Keratinocyte (primary cell): ENCODE data around the gene ZNF79. TPM values are rescaled to one million over a fixed set of nuclear protein-coding genes. Genes with fewer than 3 reads are reported as not detected.

Experiments used
- DNase-seq: peaks from one replicate; pipeline ENCODE4 v3.0.0-alpha.2; 2011; ENCODE audit warnings: low read depth, missing footprints, low spot score
- FAIRE-seq: peaks from 2 replicates; lab custom pipeline; 2011; peaks lifted over from hg19 to GRCh38; lab: Jason Lieb, UNC
- H2AFZ ChIP-seq: 2 replicates; pipeline ENCODE4 v1.6.0; 2012; ENCODE audit warnings: low read length, control low read depth, inconsistent platforms; ENCODE audit not compliant: control insufficient read depth
- H3K27ac ChIP-seq: 2 replicates; pipeline ENCODE4 v1.5.1; 2011; ENCODE audit warnings: low read length; ENCODE audit not compliant: control insufficient read depth, insufficient read depth
- H3K27me3 ChIP-seq: 3 replicates; pipeline ENCODE4 v1.6.0; 2011; ENCODE audit warnings: low read length; ENCODE audit not compliant: control insufficient read depth, insufficient read depth; ENCODE audit errors: extremely low read depth
- H3K36me3 ChIP-seq, 2 experiments: 2 replicates in 1 of 2; 3 replicates in 1 of 2; pipeline ENCODE4 v1.5.1; 2011; ENCODE audit warnings: low read length in 2 of 2, mild to moderate bottlenecking in 1 of 2; ENCODE audit not compliant: control insufficient read depth in 2 of 2, insufficient read depth in 2 of 2; ENCODE audit errors: extremely low read depth in 1 of 2
- H3K4me1 ChIP-seq: 3 replicates; pipeline ENCODE4 v1.5.1; 2011; ENCODE audit warnings: low read length; ENCODE audit not compliant: control insufficient read depth, insufficient read depth; ENCODE audit errors: extremely low read depth
- H3K4me2 ChIP-seq: 3 replicates; pipeline ENCODE4 v1.6.0; 2011; ENCODE audit warnings: low read depth, low read length; ENCODE audit not compliant: control insufficient read depth, insufficient read depth; ENCODE audit errors: extremely low read depth
- H3K4me3 ChIP-seq, 3 experiments: fragments of 200-600 bp in 1 of 3; sonication (generic) in 1 of 3; 2 replicates in 2 of 3; 3 replicates in 1 of 3; pipeline ENCODE4 v1.5.1; 2011 to 2016; ENCODE audit warnings: low read length in 3 of 3, mild to moderate bottlenecking in 3 of 3, control low read depth in 2 of 3, inconsistent platforms in 1 of 3, low read depth in 1 of 3, mixed read lengths in 1 of 3, mixed run types in 1 of 3, moderate library complexity in 1 of 3; ENCODE audit not compliant: control insufficient read depth in 2 of 3, insufficient read depth in 2 of 3; ENCODE audit errors: extremely low read depth in 1 of 3
- H3K79me2 ChIP-seq: 2 replicates; pipeline ENCODE4 v1.6.0; 2012; ENCODE audit warnings: low read length; ENCODE audit not compliant: control insufficient read depth, insufficient read depth
- H3K9ac ChIP-seq: 3 replicates; pipeline ENCODE4 v1.6.0; 2011; ENCODE audit warnings: low read length; ENCODE audit not compliant: control insufficient read depth, insufficient read depth; ENCODE audit errors: extremely low read depth
- H3K9me1 ChIP-seq: 3 replicates; pipeline ENCODE4 v1.6.0; 2011; ENCODE audit warnings: low read length; ENCODE audit not compliant: control insufficient read depth, insufficient read depth; ENCODE audit errors: extremely low read depth
- H3K9me3 ChIP-seq: 2 replicates; pipeline ENCODE4 v1.5.1; 2012; ENCODE audit warnings: low read depth, low read length; ENCODE audit not compliant: control insufficient read depth
- H4K20me1 ChIP-seq: 3 replicates; pipeline ENCODE4 v1.6.0; 2011; ENCODE audit warnings: low read length; ENCODE audit not compliant: control insufficient read depth, insufficient read depth; ENCODE audit errors: extremely low read depth
- CTCF ChIP-seq, 3 experiments: IDR thresholded peaks in 1 of 3; conservative IDR thresholded peaks in 1 of 3; optimal IDR thresholded peaks in 1 of 3; 2 replicates in 2 of 3; 3 replicates in 1 of 3; pipeline versions ENCODE3 to v1.5.1; 2011; ENCODE audit warnings: low read length in 3 of 3, mild to moderate bottlenecking in 3 of 3, moderate library complexity in 2 of 3, control low read depth in 1 of 3, inconsistent platforms in 1 of 3; ENCODE audit not compliant: insufficient read depth in 2 of 3; ENCODE audit errors: extremely low read depth in 1 of 3
- EZH2 ChIP-seq: IDR thresholded peaks from one replicate; pipeline ENCODE4 v1.6.1; 2012; ENCODE audit warnings: inconsistent platforms, mild to moderate bottlenecking, low read length, moderate library complexity
- dilution Hi-C: fragments of 300-500 bp; cut with MboI; formaldehyde crosslinking; loops from one replicate; pipeline ENCODE4 v1.7.0; 2020; ENCODE audit warnings: low sequenced_read_pairs; ENCODE audit not compliant: extremely low pct_ligation_motif_present
- polyA plus RNA-seq, 5 experiments: library from polyadenylated mRNA; depleted of rRNA in 3 of 5; stranded (reverse) in 3 of 5; stranded (forward) in 1 of 5; unstranded in 1 of 5; fragments of >200 nt; gene quantifications; 1 replicate in 1 of 5; 2 replicates in 3 of 5; 3 replicates in 1 of 5; pipeline versions ENCODE4 v1.2.1 to v1.2.3, GENCODE V29; 2011 to 2012; ENCODE audit warnings: missing spikeins in 2 of 5, low read depth in 1 of 5, low replicate concordance in 1 of 5

The ZNF79 gene
- polyA plus RNA-seq, 1 donor (not counting 4 experiments of a cell fraction or from before 2014, with no cell fraction given), result 4.8 TPM

GRCh38 chr9:127392166-127392565, 32.0 kb upstream of the ZNF79 start:
- no peak for FAIRE-seq
- TF ChIP-seq CTCF (optimal IDR thresholded peaks at IDR 0.05 in 1 of 3, IDR thresholded peaks at IDR 0.05 in 1 of 3, conservative IDR thresholded peaks at IDR 0.05 in 1 of 3; ENCODE audit: extremely low read depth in 1 of 3, insufficient read depth in 2 of 3, low read length in 3 of 3) (no peak), EZH2 (no peak)
- H3K9me1 ChIP-seq, result no peaks in the 10 kb centered on the region
- no peak overlapping the region for H3K9ac ChIP-seq
- H3K27me3 ChIP-seq, result no peaks in the 10 kb centered on the region
- H4K20me1 ChIP-seq, result no peaks in the 10 kb centered on the region
- no peak overlapping the region for H3K27ac ChIP-seq
- dilution Hi-C loops, result loop anchor here (10.0 kb wide), 1 partner anchor 57 kb away; no protein-coding TSS in a partner anchor
- no peak overlapping the region for H2AFZ ChIP-seq
- H3K4me1 ChIP-seq, result peaks cover 21% of the 10 kb centered on the region
- DNase-seq, result no peak
- no peak overlapping the region for H3K4me2 ChIP-seq
- no peaks in the 10 kb centered on the region for H3K9me3 ChIP-seq
- H3K4me3 ChIP-seq, result no peak overlapping the region
- no peaks in the 10 kb centered on the region for H3K79me2 ChIP-seq
- H3K36me3 ChIP-seq, result no peaks in the 10 kb centered on the region

- no peak overlapping the region for H3K9ac ChIP-seq
- no peaks in the 10 kb centered on the region for H3K9me1 ChIP-seq
- no peak overlapping the region for H2AFZ ChIP-seq
- no peaks in the 10 kb centered on the region for H3K27me3 ChIP-seq
- no peak for TF ChIP-seq CTCF (optimal IDR thresholded peaks at IDR 0.05 in 1 of 3, IDR thresholded peaks at IDR 0.05 in 1 of 3, conservative IDR thresholded peaks at IDR 0.05 in 1 of 3; ENCODE audit: extremely low read depth in 1 of 3, insufficient read depth in 2 of 3, low read length in 3 of 3)
- TF ChIP-seq EZH2, result no peak
- no peaks in the 10 kb centered on the region for H4K20me1 ChIP-seq
- no peak for FAIRE-seq
- H3K36me3 ChIP-seq, result no peaks in the 10 kb centered on the region
- no peaks in the 10 kb centered on the region for H3K79me2 ChIP-seq
- no peaks in the 10 kb centered on the region for H3K9me3 ChIP-seq
- no peak overlapping the region for H3K27ac ChIP-seq
- no peak overlapping the region for H3K4me3 ChIP-seq
- no peak overlapping the region for H3K4me2 ChIP-seq
- H3K4me1 ChIP-seq, result peaks cover 18% of the 10 kb centered on the region
- no peak for DNase-seq
- dilution Hi-C loops, result loop anchor here (10.0 kb wide), 1 partner anchor 58 kb away; no protein-coding TSS in a partner anchor
These were observed 31.2 kb upstream of the ZNF79 start for GRCh38 chr9:127392976-127393375.
